ENCODE data around the gene ADGRG6.

DNA sequence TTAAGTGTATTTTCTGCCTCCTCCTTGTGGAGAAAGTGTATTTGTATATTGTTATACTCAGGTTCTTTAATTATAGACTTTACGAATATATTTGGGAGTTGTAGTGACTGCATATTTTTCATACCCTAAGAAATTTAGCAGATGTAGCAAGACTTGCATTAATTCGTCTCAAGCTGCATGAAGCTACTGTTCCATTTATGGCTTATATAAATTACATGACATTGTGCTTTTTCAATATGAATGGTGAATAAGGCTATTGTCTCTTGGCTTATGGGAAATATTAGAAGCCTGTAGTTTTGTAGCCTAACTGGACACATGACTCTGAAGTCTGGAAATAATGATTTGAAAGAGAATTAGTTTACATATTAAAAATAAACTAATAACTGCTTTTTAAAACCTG is 2.4 kb downstream of the ADGRG6 start:
- TF ChIP-seq, protein P1, sequence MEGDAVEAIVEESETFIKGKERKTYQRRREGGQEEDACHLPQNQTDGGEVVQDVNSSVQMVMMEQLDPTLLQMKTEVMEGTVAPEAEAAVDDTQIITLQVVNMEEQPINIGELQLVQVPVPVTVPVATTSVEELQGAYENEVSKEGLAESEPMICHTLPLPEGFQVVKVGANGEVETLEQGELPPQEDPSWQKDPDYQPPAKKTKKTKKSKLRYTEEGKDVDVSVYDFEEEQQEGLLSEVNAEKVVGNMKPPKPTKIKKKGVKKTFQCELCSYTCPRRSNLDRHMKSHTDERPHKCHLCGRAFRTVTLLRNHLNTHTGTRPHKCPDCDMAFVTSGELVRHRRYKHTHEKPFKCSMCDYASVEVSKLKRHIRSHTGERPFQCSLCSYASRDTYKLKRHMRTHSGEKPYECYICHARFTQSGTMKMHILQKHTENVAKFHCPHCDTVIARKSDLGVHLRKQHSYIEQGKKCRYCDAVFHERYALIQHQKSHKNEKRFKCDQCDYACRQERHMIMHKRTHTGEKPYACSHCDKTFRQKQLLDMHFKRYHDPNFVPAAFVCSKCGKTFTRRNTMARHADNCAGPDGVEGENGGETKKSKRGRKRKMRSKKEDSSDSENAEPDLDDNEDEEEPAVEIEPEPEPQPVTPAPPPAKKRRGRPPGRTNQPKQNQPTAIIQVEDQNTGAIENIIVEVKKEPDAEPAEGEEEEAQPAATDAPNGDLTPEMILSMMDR (IDR thresholded peaks at IDR 0.05): no peak
- TF ChIP-seq EZH2 (IDR thresholded peaks at IDR 0.05; ENCODE audit: borderline replicate concordance, insufficient read depth, low read depth, low read length, poor library complexity, severe bottlenecking): no peak

Measured in B cell (primary cell).